ENCODE data around the gene RELN. TPM values are rescaled to one million over a fixed set of nuclear protein-coding genes. Genes with fewer than 3 reads are reported as not detected.

The RELN gene
- total and polyA plus RNA-seq, 10 of the 15 experiments (the other 5 are each of a cell fraction or from before 2014, with no cell fraction given), result 0.11 to 0.21 TPM; not detected in 8

GRCh38 chr7:103689255-103689654 lies 300.2 kb downstream of the RELN start:
- RAD21 ChIA-PET (ENCODE audit: unreplicated experiment), result no interaction called here
- POLR2A ChIA-PET, result interaction anchor here (0.5 kb wide), 1 partner anchor 1800 kb away, joined by 7 read pairs; no protein-coding TSS in a partner anchor
- WGBS (ENCODE audit: insufficient coverage, insufficient replicate concordance, low lambda C conversion rate, missing lambda C conversion rate), result 59% methylated on average over 5 of the region's 5 CpGs
- TF ChIP-seq REST (IDR thresholded peaks at IDR 0.05; ENCODE audit: low read depth, low read length) (no peak), BHLHE40 (IDR thresholded peaks at IDR 0.05; ENCODE audit: borderline replicate concordance in 1 of 2, low read depth in 2 of 2, low read length in 1 of 2) (no peak), ZBED1 (IDR thresholded peaks at IDR 0.05; ENCODE audit: borderline replicate concordance) (no peak), SP1 (IDR thresholded peaks at IDR 0.05; ENCODE audit: low read depth, low read length) (no peak), TCF3 (IDR thresholded peaks at IDR 0.05; ENCODE audit: borderline replicate concordance, insufficient read depth, low read depth, low read length) (no peak), RELA (IDR thresholded peaks at IDR 0.05; ENCODE audit: borderline replicate concordance, partially characterized antibody) (no peak), TARDBP (IDR thresholded peaks at IDR 0.05; ENCODE audit: borderline replicate concordance) (no peak), MYC (IDR thresholded peaks at IDR 0.05; ENCODE audit: insufficient read depth, insufficient read length, insufficient replicate concordance, low read length, severe bottlenecking) (no peak), PBX3 (IDR thresholded peaks at IDR 0.05; ENCODE audit: insufficient replicate concordance, low read depth, low read length) (no peak), HSF1 (IDR thresholded peaks at IDR 0.05; ENCODE audit: low read depth, low read length) (no peak), NR2C2 (IDR thresholded peaks at IDR 0.05; ENCODE audit: borderline replicate concordance, control insufficient read depth, insufficient read length, low read depth) (no peak), EP300 (IDR thresholded peaks at IDR 0.05; ENCODE audit: borderline replicate concordance in 1 of 2, control insufficient read depth in 1 of 2, low read depth in 2 of 2, low read length in 2 of 2) (no peak), BACH1 (IDR thresholded peaks at IDR 0.05; ENCODE audit: borderline replicate concordance) (no peak), MYB (IDR thresholded peaks at IDR 0.05; ENCODE audit: borderline replicate concordance, low read depth, low read length) (no peak), ESRRA (IDR thresholded peaks at IDR 0.05; ENCODE audit: low read length) (no peak), USF1 (IDR thresholded peaks at IDR 0.05; ENCODE audit: borderline replicate concordance, extremely low read length, insufficient read depth, low read depth, low read length) (no peak)

More at GRCh38 chr7:103689255-103689654, 300.2 kb downstream of the RELN start:
- H3K36me3 ChIP-seq (ENCODE audit: control insufficient read depth in 2 of 2, insufficient read depth in 2 of 2, low read length in 1 of 2), result no peaks in the 10 kb centered on the region
- no peak for FAIRE-seq
- ChIA-PET SMC1A (ENCODE audit: uncharacterized antibody, unreplicated experiment) (interaction anchor here (0.9 kb wide), 1 partner anchor 10 kb away, joined by 3 read pairs; no protein-coding TSS in a partner anchor), CTCF (no interaction called here)
- no TSS peak for BruUV-seq (replicated peaks)
- in situ Hi-C loops (cut with MboI), result no loop called here
- no peak for DNase-seq (ENCODE audit: low read depth, low spot score)
- H3K4me2 ChIP-seq (ENCODE audit: control insufficient read depth, insufficient read depth), result no peak overlapping the region
- H3K4me1 ChIP-seq (ENCODE audit: control insufficient read depth, insufficient read depth, low read length), result no peaks in the 10 kb centered on the region
- intact Hi-C loops (cut with micrococcal nuclease; ENCODE audit: unreplicated experiment), result no loop called here
- no peaks in the 10 kb centered on the region for H4K20me1 ChIP-seq (ENCODE audit: control insufficient read depth, insufficient read depth)
- ATAC-seq, result no peak
- H3K27me3 ChIP-seq (replicated peaks in 1 of 2; ENCODE audit: control insufficient read depth in 2 of 2, insufficient read depth in 2 of 2, low read length in 1 of 2), result peaks cover 0 to 1% of the 10 kb centered on the region in 2 experiments; a peak in 1 of 4 replicates
- H3K9me3 ChIP-seq (replicated peaks; ENCODE audit: control insufficient read depth, insufficient read depth, low read length), result no peaks in the 10 kb centered on the region
- H2AFZ ChIP-seq (ENCODE audit: control insufficient read depth, low read depth, low read length), result no peak overlapping the region
- no peaks in the 10 kb centered on the region for H3K79me2 ChIP-seq (ENCODE audit: control insufficient read depth, insufficient read depth, low read length)
- no peak overlapping the region for H3K27ac ChIP-seq (ENCODE audit: control insufficient read depth, insufficient read depth)
- no peak overlapping the region for H3K4me3 ChIP-seq
- H3K9ac ChIP-seq (ENCODE audit: control insufficient read depth, insufficient read depth, low read length), result no peak overlapping the region

All from GM12878 (cell line).